Measurements from ENCODE around the gene NUP214.

DNA sequence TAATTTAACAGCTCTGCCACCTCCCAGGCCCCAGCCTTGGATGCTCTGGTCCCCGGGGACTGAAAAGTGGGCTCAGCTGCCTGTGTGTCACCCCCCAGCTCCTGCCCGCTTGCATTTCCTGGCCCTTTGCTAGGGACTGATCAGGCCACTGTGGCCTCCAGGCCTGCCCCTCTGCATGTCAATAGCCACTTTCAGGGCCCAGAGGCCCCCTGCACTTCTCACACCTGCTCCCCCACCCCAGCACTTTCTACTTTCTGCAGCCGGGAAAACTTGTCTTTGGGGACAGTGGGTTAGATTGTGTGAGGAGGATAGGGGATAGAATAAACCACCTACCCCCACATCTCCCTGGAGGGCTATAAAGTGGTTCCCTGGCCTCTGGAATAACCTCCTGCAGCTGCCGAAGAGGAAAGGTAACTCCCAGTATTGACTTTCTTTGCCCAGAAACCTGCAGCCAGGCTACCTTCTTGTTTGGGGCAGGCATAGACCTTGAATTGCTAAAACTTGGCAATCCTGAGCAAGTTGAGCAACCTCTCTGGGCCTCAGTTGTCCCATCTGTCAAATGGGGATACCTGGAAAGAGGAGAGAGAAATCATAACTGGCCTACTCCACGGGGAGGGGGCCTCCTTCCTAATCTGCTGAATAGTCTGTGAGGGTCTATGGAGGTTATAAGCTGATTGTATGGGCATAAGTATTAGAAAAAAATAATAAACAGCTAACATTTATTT is 21.2 kb upstream of the NUP214 start:
- TF ChIP-seq YY1 (IDR thresholded peaks at IDR 0.05; ENCODE audit: insufficient read depth, insufficient read length) (no peak), ZNF274 (IDR thresholded peaks at IDR 0.05; ENCODE audit: low read depth, low read length) (no peak), SUZ12 (IDR thresholded peaks at IDR 0.05; ENCODE audit: extremely low read depth, insufficient read depth, insufficient read length) (no peak)
